GM18519 (cell line): Measurements from ENCODE around the gene MT1G.

Source experiments
- ATAC-seq: cut with Tn5 transposase; IDR thresholded peaks from one replicate; pipeline ENCODE4 v1.9.1; 2021; ENCODE audit warnings: mild to moderate bottlenecking, moderate library complexity; ENCODE audit not compliant: unreplicated experiment, low FRiP score

Gene MT1G

DNA sequence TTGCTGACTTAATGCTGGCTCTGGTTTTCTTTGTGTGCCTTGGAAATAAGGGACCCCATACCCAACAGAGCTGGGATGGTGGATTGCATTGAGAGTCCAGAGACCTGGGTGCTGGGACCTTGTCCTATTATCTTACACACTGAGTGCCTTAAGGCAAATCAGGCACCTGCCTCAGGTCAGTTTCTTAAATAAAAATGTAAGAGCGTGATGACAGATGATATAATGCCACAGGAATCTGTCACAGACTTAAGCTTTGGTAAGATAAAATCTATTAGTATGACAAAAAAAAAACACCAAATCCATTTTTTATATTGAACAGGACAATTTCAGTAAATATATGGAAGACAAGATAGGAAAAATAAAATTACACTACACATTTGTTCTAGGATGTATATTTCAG lies 27.8 kb downstream of the MT1G start:
- ATAC-seq: no peak

DNA sequence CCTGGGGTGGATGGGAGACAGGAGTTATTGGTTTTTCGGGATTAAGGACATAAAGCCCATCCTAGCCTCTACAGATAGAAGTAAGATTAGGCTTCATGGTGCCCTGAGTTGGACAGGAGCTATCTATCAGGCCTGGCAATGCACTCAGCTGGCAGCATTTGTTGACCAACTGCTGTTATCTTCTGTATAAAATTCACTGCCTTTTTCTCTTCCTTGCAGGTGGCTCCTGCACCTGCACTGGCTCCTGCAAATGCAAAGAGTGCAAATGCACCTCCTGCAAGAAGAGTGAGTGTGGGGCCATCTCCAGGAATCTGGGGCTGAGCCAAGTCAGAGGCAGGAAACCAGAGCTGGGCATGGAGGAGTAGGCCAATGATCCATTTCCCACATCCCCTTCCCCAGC lies 28.8 kb downstream of the MT1G start:
- no peak for ATAC-seq

DNA sequence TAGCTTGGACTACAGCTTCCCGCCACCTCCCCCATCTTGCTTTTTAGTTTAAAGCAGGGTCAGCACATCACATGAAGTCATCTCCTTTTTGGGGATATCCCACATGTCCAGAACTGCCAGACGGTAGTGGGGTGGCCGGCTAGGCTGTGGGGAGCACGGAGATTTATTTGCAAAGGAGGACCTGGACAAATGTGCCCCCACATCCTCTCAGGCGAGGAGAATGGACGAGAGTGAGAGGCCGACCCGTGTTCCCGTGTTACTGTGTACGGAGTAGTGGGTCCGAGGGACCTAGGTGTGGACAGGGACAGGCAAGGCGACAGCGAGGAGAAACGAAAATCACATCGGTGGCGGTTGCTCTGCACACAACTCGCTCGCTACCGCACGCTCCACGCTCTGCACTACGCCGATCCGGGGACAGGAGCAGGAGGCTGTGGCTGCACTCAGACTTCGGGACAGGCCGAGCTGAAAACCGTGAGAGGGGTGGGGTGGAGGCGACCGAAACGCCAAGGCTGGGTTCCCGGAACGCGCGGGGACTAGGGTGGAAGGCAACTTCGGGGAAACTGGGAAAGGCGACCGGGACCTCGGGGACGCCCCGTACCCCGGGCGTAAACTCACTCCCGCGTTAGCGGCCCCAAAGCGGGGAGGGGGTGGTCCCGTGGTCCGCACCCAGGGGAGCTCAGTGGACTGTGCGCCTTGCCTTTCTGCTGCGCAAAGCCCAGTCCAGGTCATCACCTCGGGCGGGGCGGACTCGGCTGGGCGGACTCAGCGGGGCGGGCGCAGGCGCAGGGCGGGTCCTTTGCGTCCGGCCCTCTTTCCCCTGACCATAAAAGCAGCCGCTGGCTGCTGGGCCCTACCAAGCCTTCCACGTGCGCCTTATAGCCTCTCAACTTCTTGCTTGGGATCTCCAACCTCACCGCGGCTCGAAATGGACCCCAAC lies 29.8 kb downstream of the MT1G start, which contains the start of gene MT1A:
TSS of gene MT1A (plus strand) at position 853 of the 937 bp plus-strand sequence. CDS start at position 926, 73 bp downstream.
- ATAC-seq: no peak

DNA sequence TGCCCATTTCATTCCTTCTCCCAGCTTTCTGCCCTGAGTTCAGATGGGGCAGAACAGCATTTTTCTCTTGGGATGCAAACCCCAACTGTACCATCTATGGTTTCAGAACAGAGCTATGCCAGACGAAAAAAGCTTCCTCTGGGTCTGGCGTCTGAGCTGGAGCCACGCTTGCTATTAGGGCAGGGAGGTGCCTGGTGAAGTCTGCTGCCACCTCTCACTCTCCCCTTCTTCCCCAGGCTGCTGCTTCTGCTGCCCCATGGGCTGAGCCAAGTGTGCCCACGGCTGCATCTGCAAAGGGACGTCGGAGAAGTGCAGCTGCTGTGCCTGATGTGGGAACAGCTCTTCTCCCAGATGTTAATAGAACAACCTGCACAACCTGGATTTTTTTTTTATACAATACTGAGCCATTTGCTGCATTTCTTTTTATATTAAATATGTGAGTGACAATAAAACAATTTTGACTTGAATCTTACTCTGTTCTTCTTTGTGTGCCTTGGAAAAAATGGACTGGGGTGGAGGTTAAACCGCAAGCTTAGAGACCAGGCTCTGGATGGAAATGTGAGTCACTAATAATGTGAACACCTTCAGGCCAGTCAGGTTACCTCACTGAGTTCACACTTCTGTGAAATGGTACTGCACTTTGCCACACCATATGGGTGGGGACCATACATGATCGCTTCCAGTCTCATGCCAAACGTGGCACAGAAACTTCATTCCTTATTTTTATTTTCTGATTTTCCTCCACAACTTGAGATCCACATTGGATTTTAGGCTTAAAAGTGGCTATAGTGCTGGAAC lies 31.1 kb downstream of the MT1G start:
- no peak for ATAC-seq

DNA sequence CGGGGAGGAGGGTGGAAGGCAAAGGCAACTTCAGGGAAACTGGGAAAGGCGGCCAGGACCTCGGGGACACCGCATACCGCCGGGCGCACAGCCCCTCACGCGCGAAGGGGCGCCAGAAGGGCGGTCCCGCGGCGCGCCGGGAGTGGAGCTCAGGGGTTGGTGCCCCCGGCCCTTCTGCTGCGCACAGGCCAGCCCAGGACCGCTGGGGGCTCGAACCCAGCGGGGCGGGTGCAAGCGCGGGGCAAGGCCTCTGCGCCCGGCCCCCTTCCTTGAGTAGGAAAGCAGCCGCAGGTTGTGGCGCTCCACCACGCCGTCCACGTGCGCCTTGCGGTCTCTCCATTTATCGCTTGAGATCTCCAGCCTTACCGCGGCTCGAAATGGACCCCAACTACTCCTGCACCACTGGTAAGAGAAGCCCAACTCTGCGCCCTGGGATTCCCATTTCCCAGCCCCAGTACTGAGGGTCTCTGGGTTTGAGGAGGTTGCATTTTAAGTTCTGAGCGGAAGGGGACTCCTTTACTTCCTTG lies 32.4 kb downstream of the MT1G start:
- no peak for ATAC-seq

DNA sequence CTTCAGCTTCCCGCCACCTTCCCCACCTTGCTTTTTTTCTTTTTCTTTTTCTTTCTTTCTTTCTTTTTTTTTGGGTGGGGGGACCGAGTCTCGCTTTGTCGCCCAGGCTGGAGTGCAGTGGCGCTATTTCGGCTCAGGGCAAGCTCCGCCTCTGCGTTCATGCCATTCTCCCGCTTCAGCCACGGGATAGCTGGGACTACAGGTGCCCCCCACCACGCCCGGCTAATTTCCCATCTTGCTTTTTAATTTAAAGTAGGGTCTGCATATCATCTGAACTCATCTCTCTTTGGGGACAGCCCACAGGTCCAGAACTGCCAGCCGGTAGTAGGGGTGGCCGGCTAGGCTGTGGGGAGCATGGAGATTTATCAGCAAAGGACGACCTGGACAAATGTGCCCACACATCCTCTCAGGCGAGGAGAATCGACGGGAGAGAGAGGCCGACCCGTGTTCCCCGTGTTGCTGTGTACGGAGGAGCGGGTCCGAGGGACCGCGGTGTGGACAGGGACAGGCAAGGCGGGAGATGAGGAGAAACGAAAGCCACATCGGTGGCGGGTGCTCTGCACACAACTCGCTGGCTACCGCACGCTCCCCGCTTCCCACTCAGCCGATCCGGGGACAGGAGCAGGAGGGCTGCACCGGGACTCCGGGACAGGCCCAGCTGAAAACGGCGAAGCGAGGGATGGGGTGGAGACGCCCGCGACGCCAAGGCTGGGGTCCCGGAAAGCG lies 33.0 kb downstream of the MT1G start:
- no peak for ATAC-seq

DNA sequence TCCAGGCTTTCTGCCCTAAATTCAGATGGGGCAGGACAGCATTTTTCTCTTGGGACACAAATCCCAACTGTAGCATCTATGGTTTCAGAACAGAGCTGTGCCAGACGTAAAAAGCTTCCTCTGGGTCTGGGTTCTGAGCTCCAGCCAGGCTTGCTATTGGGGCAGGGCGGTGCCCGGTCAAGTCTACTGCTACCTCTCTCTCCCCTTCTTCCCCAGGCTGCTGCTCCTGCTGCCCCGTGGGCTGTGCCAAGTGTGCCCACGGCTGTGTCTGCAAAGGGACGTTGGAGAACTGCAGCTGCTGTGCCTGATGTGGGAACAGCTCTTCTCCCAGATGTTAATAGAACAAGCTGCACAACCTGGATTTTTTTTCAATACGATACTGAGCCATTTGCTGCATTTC lies 34.3 kb downstream of the MT1G start:
- no peak for ATAC-seq

DNA sequence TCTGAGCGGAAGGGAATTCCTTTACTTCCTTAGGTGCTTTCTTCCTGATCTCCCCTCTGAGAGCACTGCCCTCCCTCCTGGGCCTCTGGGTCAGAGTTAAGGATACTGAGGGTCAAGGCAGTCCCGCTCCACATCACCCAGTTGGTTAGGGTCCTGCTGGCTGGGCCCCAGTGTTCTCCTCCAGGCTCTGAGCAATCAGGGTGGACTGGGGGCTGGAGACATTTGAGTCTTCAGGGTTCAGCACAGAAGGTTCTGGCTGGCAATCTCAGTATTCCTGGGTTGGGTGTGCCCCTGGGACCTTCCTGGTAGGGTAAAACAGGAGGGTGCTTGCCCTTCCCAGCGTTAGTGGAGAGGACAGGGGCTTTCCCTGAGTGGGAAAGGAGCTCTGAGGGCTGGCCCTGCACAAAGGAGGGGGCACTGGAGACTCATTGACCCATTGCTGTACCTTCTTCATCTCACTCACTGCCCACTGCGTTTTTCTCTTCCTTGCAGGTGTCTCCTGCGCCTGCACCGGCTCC lies 35.0 kb downstream of the MT1G start:
- ATAC-seq: no peak

DNA sequence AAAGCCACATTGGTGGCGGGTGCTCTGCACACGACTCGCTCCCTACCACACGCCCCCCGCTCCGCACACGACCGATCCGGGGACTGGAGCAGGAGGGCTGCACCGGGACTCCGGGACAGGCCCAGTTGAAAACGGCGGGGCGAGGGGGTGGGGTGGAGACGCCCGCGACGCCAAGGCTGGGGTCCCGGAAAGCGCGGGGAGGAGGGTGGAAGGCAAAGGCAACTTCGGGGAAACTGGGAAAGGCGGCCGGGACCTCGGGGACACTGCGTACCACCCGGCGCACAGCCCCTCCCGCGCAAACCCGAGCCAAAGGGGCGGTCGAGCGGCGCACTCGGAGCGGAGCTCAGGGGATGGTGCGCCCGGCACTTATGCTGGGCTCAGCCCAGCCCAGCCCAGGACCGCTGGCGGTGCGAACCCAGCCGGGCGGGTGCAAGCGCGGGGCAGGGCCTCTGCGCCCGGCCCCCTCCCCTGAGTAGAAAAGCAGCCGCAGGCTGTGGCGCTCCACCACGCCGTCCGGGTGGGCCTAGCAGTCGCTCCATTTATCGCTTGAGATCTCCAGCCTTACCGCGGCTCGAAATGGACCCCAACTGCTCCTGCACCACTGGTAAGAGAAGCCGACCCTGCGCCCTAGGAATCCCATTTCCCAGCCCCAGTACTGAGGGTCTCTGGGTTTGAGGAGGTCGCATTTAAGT lies 35.6 kb downstream of the MT1G start, which contains the start of gene MT1M:
TSS of gene MT1M (plus strand) at position 504 of the 692 bp plus-strand sequence. CDS start at position 577, 73 bp downstream.
- no peak for ATAC-seq

DNA sequence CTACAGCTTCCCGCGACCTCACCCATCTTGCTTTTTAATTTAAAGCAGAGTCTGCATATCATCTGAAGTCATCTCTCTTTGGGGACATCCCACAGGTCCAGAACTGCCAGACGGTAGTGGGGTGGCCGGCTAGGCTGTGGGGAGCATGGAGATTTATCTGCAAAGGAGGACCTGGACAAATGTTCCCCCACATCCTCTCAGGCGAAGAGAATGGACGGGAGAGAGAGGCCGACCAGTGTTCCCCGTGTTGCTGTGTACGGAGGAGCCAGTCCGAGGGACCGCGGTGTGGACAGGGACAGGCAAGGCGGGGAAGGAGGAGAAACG lies 36.1 kb downstream of the MT1G start:
- ATAC-seq: no peak

DNA sequence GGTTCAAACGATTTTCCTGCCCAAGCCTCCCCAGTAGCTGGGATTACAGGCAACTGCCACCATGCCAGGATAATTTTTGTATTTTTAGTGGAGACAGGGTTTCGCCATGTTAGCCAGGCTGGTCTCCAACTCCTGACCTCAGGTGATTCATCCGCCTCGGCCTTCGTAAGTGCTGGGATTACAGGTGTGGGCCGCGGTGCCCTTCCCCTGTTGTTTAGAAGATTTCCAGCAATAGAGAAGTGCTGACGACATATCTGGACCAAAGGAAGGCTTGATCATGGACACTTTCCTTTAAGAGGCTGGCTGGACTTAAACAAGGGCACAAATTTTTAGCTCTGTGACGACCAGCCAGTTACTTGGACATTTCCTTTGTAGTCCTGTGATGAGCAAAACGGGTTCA lies 36.7 kb downstream of the MT1G start:
- no peak for ATAC-seq

DNA sequence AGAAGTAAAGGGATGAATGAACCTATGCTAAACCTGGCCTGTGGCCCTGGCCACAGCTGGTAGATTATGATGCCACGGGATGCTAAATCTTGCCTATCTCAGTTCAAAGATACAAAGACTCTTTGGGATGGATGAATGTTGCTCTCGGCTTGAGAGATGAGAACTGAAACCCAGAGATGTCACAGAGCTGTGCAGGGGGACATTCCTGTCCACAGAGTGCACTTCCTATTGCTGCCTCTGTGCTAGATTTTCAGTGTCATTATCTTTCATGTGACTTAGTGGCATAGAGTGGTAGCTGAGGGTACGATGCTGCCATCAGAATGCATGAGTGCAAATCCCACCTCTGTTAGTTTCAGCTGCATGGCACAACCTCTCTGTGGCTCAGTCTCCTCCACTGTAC lies 37.7 kb downstream of the MT1G start:
- ATAC-seq: peak; percentile 91

DNA sequence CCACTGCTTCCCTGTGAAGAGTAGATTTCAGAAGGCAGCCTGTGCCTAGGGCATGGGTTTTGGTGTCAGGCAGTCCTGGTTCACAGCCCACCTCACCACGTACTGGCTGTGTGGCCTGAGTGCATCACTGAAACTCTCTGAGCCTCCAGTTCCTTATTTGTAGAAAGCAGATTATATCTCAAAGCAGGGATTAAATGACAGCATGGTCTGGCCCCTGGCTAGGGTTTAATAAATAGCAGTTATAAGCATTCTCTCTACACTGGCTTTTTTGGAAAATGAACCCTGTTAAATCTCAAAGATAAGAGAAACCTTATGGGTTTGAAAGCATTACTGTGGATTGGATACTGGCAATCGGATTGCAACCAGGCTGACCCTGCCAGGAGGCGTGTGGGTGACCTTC lies 38.3 kb downstream of the MT1G start:
- no peak for ATAC-seq

DNA sequence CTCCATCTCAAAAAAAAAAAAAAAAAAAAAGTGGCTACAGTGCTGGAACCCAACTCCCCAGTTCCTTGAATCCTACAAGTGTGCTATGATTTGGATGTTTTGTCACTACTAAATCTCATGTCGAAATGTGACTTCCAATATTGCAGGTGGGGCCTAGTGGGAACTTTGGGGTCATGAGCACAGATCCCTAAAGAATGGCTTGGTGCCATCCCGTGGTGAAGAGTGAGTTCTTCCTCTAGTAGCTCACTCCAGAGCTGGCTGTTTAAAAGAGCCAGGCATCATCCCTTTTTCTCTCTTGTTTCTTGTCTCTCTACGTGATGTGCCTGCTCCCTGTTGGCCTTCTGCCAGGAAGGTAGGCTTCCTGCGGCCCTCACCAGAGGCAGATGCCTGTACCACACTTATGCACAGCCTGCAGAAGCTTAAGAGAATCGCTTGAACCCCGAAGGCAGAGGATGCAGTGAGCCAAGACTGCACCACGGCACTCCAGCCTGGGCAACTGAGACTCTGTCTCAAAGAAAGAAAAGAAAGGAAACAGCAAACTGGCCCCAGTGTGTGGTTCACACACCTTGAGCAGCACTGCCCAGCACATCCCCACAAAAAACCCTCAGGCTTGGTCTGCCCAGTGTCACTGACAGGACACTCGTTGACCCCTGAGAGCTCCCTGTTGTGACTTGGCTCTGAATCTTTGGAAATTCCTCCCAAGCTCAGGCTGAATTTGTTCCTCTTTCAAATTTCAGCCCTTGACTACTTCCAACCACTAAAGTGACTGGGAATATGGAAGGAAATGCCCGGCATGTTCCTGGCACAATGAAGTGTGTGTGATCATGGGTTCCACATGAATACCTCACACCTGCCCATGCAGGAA lies 39.1 kb downstream of the MT1G start:
- no peak for ATAC-seq

DNA sequence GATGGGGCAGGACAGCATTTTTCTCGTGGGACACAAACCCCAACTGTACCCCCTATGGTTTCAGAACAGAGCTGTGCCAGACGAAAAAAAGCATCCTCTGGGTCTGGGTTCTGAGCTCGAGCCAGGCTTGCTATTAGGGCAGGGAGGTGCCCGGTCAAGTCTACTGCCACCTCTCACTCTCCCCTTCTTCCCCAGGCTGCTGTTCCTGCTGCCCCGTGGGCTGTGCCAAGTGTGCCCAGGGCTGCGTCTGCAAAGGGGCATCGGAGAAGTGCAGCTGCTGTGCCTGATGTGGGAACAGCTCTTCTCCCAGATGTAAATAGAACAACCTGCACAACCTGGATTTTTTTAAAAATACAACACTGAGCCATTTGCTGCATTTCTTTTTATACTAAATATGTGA lies 41.2 kb downstream of the MT1G start:
- no peak for ATAC-seq

DNA sequence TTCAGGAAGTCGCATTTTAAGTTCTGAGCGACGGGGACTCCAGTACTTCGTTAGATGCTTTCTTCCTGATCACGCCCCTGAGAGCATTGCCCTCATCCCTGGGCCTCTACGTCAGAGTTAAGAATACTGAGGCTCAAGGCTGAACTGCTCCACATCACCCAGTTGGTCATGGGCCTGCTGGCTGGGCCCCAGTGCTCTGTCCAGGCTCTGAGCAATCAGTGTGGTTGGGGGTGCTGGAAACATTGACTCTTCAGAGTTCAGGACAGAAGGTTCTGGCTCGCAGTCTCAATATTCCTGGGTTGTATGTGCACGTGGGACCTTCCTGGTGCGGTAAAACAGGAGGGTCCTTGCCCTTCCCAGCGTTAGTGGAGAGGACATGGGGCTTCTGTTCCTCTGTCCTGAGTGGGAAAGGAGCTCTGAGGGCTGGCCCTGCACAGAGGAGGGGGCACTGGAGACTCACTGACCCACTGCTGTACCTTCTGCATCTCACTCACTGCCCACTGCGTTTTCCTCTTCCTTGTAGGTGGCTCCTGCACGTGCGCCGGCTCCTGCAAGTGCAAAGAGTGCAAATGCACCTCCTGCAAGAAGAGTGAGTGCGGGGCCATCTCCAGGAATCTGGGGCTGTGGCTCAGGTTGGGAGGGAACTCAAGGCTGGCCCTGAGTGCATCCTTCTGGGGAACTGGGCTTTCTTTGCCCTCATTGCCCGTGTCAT lies 41.8 kb downstream of the MT1G start:
- ATAC-seq: no peak

DNA sequence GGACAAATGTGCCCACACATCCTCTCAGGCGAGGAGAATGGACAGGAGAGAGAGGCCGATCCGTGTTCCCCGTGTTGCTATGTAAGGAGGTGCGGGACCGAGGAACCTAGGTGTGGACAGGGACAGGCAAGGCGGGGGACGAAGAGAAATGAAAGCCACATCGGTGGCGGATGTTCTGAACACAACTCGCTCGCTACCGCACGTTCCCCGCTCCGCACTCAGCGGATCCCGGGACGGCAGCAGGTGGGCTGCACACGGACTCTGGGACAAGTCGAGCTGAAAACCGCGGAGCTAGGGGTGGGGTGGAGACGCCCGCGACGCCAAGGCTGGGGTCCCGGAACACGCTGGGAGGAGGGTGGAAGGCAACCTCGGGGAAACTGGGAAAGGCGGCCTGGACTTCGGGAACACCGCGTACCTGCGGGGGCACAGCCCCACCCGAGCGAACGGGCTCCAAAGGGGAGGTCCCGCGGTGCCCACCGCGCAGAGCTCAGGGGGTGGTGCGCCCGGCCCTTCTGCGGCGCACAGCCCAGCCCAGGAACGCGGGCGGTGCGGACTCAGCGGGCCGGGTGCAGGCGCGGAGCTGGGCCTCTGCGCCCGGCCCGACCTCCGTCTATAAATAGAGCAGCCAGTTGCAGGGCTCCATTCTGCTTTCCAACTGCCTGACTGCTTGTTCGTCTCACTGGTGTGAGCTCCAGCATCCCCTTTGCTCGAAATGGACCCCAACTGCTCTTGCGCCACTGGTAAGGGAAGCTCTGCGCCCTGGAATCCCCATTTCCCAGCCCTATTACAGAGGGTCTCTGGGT lies 42.5 kb downstream of the MT1G start, which contains the start of gene MT1E:
TSS of gene MT1E (plus strand) at position 642 of the 803 bp plus-strand sequence. CDS start at position 713, 71 bp downstream.
- ATAC-seq: no peak
